ENCODE results near the gene GATA3.
A peak's percentile ranks its signal among the peaks of the same experiment; 100 is the strongest.
"Not testable (repeated sequence)": the region's sequence is repeated elsewhere in the genome, so short reads cannot be mapped to it uniquely, and the experiment has no call there.

Gene GATA3

DNA sequence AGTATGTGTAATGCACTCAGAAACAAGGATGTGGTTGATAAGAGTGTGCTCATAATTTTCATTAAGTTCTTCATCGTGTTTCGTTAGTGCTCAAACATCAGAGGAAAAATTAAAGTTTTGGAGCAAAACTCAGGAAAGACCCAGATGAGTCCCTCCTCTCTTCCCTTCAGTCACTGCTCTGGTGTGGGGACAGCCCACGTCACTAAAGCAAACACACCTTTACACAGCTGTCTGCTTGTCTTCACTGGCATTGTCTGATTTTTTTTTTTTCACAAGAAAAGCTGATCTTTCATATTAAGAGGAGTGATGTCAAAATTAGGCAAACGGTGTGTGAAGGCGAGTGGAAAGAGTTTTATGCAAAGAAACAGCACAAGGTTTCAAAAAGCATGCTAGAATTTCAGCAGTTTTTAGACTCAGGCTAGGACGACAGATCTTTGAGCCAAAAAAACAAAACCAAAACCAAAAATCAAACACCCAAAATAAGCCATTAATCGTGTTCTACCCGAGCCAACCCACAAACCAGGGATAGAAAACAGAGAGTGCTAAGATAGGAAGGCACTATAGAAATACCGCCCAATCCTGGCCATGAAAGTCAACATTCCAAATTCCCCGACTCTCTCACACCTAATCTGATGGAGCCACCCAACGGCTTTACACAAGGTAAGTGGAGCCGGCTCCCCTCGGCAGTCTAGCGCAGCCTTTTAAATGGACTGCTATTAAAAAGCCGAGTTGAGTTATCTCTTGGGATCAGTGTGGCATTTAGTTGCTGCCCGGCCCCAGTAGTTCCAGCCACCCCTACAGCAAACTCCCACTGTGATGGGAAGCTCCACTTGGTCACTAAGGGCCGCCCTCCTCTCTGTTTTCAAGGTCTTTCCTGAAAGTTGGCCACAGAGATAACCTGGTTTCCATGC is 27.9 kb upstream of the GATA3 start:
- no peaks in the 10 kb centered on the region for H3K36me3 ChIP-seq (ENCODE audit: control insufficient read depth in 5 of 5, insufficient read depth in 5 of 5, low read length in 5 of 5)
- H3K9me3 ChIP-seq (ENCODE audit: control insufficient read depth in 5 of 5, low read length in 5 of 5): no peaks in the 10 kb centered on the region
- no peak overlapping the region for H3K27ac ChIP-seq (ENCODE audit: low read depth, low read length)
- peaks cover 3 to 24% (median 16%) of the 10 kb centered on the region in 5 donors for H3K27me3 ChIP-seq (ENCODE audit: control insufficient read depth in 5 of 5, insufficient read depth in 4 of 5, low read length in 5 of 5)
- H3K4me1 ChIP-seq (ENCODE audit: control insufficient read depth in 5 of 5, insufficient read depth in 5 of 5, low read length in 5 of 5): no peaks in the 10 kb centered on the region
- H3K4me3 ChIP-seq (ENCODE audit: low read depth in 1 of 5, low read length in 5 of 5): no peak overlapping the region
- no peak overlapping the region for H3K9ac ChIP-seq (ENCODE audit: low read length in 5 of 5)

DNA sequence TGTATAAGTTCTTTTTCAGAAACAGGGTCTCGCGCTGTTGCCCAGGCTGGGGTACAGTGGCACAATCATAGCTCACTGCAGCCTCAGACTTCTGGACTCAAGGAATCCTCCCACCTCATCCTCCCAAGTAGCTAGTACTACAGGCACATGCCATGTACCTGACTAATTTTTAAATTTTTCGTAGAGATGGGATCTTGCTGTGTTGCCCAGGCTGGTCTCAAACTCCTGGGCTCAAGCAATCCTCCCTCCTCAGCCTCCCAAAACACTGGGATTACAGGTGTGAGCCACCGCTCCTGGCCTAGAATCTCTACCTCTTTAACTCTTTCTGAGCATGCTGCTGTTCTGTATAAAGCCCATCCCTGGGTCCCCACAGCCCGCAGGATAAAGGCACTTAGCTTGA is 23.3 kb upstream of the GATA3 start:
- H3K9ac ChIP-seq (ENCODE audit: low read length in 5 of 5); H3K36me3 ChIP-seq (ENCODE audit: control insufficient read depth in 5 of 5, insufficient read depth in 5 of 5, low read length in 5 of 5); H3K4me3 ChIP-seq (ENCODE audit: low read depth in 1 of 5, low read length in 5 of 5); H3K27ac ChIP-seq (ENCODE audit: low read depth, low read length); H3K9me3 ChIP-seq (ENCODE audit: control insufficient read depth in 5 of 5, low read length in 5 of 5): not testable (repeated sequence)
- H3K27me3 ChIP-seq (ENCODE audit: control insufficient read depth in 5 of 5, insufficient read depth in 4 of 5, low read length in 5 of 5): peaks cover 31 to 52% (median 43%) of the 10 kb centered on the region in 5 donors
- peaks cover 1 to 25% (median 20%) of the 10 kb centered on the region in 5 donors for H3K4me1 ChIP-seq (ENCODE audit: control insufficient read depth in 5 of 5, insufficient read depth in 5 of 5, low read length in 5 of 5)

DNA sequence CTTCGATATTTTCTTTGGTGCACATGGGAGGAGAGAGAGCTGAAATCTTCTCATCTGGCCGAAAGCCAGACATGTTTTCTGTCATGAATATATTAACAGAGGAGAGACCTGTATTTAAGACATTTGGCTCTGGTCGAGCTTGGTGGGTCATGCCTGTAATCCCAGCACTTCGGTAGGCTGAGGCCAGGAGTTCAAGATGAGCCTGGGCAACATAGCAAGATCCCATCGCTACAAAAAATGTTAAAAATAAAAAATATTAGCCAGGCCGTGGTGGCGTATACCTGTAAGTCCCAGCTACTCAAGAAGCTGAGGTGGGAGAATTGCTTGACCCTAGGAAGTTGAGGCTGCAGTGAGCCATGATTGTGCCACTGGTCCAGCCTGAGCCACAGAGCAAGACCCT is 21.9 kb upstream of the GATA3 start:
- Histone ChIP-seq H3K36me3 (ENCODE audit: control insufficient read depth in 5 of 5, insufficient read depth in 5 of 5, low read length in 5 of 5) (no peaks in the 10 kb centered on the region), H3K27me3 (ENCODE audit: control insufficient read depth in 5 of 5, insufficient read depth in 4 of 5, low read length in 5 of 5) (peaks cover 38 to 56% (median 46%) of the 10 kb centered on the region in 5 donors), H3K4me3 (ENCODE audit: low read depth in 1 of 5, low read length in 5 of 5) (no peak overlapping the region), H3K9me3 (ENCODE audit: control insufficient read depth in 5 of 5, low read length in 5 of 5) (no peaks in the 10 kb centered on the region), H3K4me1 (ENCODE audit: control insufficient read depth in 5 of 5, insufficient read depth in 5 of 5, low read length in 5 of 5) (peaks cover 1 to 28% (median 23%) of the 10 kb centered on the region in 5 donors), H3K9ac (ENCODE audit: low read length in 5 of 5) (no peak overlapping the region), H3K27ac (ENCODE audit: low read depth, low read length) (no peak overlapping the region)

DNA sequence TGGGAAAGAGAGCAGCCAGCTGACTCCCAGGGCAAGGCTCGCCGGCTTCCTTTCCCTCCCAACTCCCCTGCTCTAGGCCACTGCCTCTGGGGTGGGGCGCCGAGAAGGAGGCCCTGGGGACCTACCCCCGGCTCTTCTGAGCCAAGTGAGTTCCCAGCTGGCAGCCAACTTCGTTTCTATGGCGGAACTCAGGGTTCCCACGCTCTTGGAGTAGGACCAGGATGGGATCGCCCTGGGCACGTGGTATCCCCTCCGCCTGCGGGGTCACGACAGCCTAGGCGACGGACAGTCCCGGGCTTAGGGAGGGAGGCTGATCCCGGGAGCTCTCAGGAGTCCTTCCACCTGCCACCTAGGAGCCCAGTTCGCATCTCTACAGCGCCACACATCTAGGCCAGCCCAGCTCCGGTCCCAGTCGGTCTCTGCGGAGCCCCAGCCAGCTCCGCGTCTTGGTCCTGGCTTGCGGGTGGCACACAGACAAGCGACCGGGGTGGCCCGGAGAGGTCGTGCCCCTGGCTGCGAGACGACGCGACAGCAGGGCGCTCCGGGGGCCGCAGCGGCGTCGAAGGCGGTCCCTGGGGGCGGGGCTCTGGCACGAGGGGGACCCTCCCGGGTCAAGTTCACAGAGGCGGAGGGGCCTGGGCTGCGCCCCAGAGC is 20.5 kb upstream of the GATA3 start:
- H3K9ac ChIP-seq (ENCODE audit: low read length in 5 of 5): no peak overlapping the region
- no peak overlapping the region for H3K27ac ChIP-seq (ENCODE audit: low read depth, low read length)
- H3K9me3 ChIP-seq (ENCODE audit: control insufficient read depth in 5 of 5, low read length in 5 of 5): no peaks in the 10 kb centered on the region
- H3K27me3 ChIP-seq (ENCODE audit: control insufficient read depth in 5 of 5, insufficient read depth in 4 of 5, low read length in 5 of 5): peaks cover 49 to 66% (median 57%) of the 10 kb centered on the region in 5 donors
- no peaks in the 10 kb centered on the region for H3K36me3 ChIP-seq (ENCODE audit: control insufficient read depth in 5 of 5, insufficient read depth in 5 of 5, low read length in 5 of 5)
- H3K4me3 ChIP-seq (ENCODE audit: low read depth in 1 of 5, low read length in 5 of 5): peak overlapping the region in 4 of 5 donors; percentile 11 to 47 (median 33)
- H3K4me1 ChIP-seq (ENCODE audit: control insufficient read depth in 5 of 5, insufficient read depth in 5 of 5, low read length in 5 of 5): peaks cover 1 to 28% (median 23%) of the 10 kb centered on the region in 5 donors

DNA sequence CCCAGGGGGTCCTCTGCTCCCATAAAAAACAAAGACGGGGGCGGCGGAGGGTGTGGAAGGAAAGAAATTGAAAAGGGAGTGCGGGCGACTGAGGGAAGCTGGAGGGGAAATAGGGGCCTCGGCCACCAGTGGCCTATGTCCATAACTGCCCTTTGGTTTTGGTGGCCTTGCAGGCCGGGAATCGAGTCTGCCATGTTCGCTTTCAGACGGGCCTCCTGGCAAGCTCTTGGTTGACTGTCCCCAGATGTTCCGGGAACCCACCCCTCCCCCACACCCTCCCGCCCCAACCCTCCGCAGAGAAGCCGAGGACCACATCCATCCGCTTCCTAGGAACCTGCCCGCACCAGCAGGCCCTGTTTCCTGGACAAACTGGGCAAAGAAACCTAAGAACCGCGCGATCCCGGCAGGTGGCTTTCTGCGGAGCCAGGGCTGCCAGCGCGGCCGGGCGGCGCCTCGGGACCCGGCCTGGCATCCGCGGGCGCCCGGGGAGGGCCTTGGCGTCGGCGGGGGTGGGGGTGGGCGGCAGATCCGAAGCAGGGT is 20.0 kb upstream of the GATA3 start:
- Histone ChIP-seq H3K36me3 (ENCODE audit: control insufficient read depth in 5 of 5, insufficient read depth in 5 of 5, low read length in 5 of 5) (no peaks in the 10 kb centered on the region), H3K4me3 (ENCODE audit: low read depth in 1 of 5, low read length in 5 of 5) (peak overlapping the region in 3 of 5 donors; percentile 11 to 47 (median 44)), H3K9ac (ENCODE audit: low read length in 5 of 5) (no peak overlapping the region), H3K27ac (ENCODE audit: low read depth, low read length) (no peak overlapping the region), H3K4me1 (ENCODE audit: control insufficient read depth in 5 of 5, insufficient read depth in 5 of 5, low read length in 5 of 5) (peaks cover 1 to 28% (median 23%) of the 10 kb centered on the region in 5 donors), H3K9me3 (ENCODE audit: control insufficient read depth in 5 of 5, low read length in 5 of 5) (peaks cover 0 to 2% (median 0%) of the 10 kb centered on the region in 5 donors), H3K27me3 (ENCODE audit: control insufficient read depth in 5 of 5, insufficient read depth in 4 of 5, low read length in 5 of 5) (peaks cover 55 to 72% (median 63%) of the 10 kb centered on the region in 5 donors)

DNA sequence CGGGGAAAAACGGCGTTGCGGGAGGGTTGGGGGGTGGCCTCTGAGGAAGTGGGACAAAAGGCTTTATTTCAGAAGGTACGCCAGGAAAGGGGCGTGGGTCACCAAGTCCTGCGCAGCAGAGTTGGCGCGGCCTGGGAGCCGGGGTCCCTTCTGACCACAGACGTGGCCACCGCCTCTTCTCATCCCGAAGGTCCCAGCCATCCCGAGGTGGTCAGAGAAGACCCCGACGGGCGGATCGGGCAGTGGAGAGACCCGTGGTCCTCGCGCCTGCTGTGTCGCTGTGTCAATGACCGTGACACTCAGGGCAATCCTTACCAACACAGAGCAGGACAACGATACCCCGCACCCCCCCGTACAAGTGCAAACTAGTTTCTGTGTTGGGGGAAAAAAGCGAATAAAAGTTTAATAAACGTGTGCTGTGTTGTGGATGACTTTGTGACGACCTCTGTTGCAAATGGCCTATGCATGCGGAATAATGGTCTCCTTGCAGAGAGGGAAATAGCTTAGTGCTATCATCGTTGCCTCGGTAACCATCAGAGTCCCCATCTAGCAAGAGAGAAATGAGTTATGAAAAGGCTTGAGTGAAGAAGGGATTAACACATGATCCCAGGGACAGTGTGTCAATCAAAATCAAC is 19.4 kb upstream of the GATA3 start:
- H3K4me3 ChIP-seq (ENCODE audit: low read depth in 1 of 5, low read length in 5 of 5): peak overlapping the region in 1 of 5 donors; percentile 40

DNA sequence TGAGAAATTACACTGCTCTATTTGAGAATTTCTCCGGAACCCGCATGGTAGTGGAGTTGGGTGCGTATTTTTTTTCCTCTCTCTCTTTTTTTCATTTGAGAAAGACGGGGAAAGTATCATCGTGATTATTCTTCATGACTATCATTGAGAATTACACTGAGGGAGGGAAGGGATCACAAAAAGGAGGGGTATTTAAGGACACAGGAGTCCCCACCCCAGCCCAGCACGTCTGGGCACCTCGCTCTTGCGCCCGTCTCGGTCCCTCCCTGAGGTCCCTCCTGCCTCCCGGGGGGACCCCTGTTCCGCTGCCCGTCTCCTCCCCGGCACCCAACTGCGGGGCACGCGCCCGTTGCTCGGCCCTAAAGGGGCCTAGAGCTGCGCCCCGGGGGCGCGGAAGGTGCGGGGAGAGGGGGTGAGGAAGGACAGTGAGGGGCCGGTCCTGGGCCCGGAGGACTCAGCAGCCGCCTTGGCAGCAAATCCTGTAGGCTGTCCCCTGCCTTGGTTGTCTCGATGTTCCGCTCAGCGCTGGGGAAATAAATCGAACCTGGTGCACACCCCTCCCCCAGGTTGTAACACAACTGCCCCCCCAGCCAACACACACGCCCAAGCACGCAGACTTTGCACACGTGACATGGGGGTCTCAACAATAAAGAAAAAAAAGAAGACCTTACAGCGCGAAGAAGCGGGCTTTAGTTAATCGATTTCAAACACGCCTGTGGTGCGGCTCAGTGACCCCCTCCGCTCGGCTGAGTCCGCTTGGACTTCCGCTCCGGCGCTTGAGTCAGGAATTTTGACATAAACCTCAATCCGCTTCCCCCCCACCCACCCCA is 18.6 kb upstream of the GATA3 start:
- Histone ChIP-seq H3K36me3 (ENCODE audit: control insufficient read depth in 5 of 5, insufficient read depth in 5 of 5, low read length in 5 of 5) (no peaks in the 10 kb centered on the region), H3K9me3 (ENCODE audit: control insufficient read depth in 5 of 5, low read length in 5 of 5) (peaks cover 0 to 2% (median 0%) of the 10 kb centered on the region in 5 donors), H3K4me3 (ENCODE audit: low read depth in 1 of 5, low read length in 5 of 5) (no peak overlapping the region), H3K9ac (ENCODE audit: low read length in 5 of 5) (no peak overlapping the region), H3K27me3 (ENCODE audit: control insufficient read depth in 5 of 5, insufficient read depth in 4 of 5, low read length in 5 of 5) (peaks cover 62 to 85% (median 70%) of the 10 kb centered on the region in 5 donors), H3K27ac (ENCODE audit: low read depth, low read length) (no peak overlapping the region), H3K4me1 (ENCODE audit: control insufficient read depth in 5 of 5, insufficient read depth in 5 of 5, low read length in 5 of 5) (peaks cover 1 to 28% (median 23%) of the 10 kb centered on the region in 5 donors)

More for the DNA sequence above, 19.4 kb upstream of the GATA3 start:
- Histone ChIP-seq H3K9me3 (ENCODE audit: control insufficient read depth in 5 of 5, low read length in 5 of 5) (peaks cover 0 to 2% (median 0%) of the 10 kb centered on the region in 5 donors), H3K27me3 (ENCODE audit: control insufficient read depth in 5 of 5, insufficient read depth in 4 of 5, low read length in 5 of 5) (peaks cover 59 to 77% (median 67%) of the 10 kb centered on the region in 5 donors), H3K36me3 (ENCODE audit: control insufficient read depth in 5 of 5, insufficient read depth in 5 of 5, low read length in 5 of 5) (no peaks in the 10 kb centered on the region), H3K9ac (ENCODE audit: low read length in 5 of 5) (no peak overlapping the region), H3K4me1 (ENCODE audit: control insufficient read depth in 5 of 5, insufficient read depth in 5 of 5, low read length in 5 of 5) (peaks cover 1 to 28% (median 23%) of the 10 kb centered on the region in 5 donors), H3K27ac (ENCODE audit: low read depth, low read length) (no peak overlapping the region)

DNA sequence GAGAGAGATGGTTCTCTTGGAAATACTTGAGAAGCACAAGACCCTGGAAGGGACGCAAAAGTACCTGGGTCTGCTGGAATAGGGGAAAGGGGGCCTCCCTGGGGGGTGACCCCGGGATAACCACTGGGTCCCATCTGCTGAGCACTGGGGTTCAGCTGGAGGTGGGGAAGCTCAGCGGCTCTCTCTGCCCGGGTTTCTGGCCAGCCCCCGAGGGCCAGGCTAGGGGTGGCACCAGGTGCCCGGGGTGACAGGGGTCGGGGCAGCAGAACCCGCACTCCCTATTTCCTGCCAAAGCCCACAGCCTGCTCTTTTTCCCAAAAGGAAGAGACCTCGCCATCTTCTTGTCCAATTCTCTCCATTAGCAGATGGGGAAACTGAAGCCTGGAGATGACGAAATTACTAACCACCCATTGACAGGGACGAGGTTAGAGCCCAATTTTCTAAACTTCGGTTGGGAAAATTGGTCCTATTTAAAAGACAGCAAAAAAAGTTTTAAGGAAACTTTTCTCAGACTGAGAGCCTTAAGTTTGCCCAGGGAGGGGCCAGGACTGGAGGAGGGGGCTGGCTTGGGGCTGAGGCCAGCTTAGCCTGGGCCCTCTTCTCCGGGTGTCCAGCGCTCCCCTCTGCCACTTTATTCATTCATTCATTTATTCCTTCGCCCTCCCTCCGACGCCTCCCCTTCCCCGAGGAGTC is 17.8 kb upstream of the GATA3 start:
- Histone ChIP-seq H3K9ac (ENCODE audit: low read length in 5 of 5) (no peak overlapping the region), H3K4me1 (ENCODE audit: control insufficient read depth in 5 of 5, insufficient read depth in 5 of 5, low read length in 5 of 5) (peaks cover 1 to 28% (median 23%) of the 10 kb centered on the region in 5 donors), H3K36me3 (ENCODE audit: control insufficient read depth in 5 of 5, insufficient read depth in 5 of 5, low read length in 5 of 5) (no peaks in the 10 kb centered on the region), H3K4me3 (ENCODE audit: low read depth in 1 of 5, low read length in 5 of 5) (no peak overlapping the region), H3K27me3 (ENCODE audit: control insufficient read depth in 5 of 5, insufficient read depth in 4 of 5, low read length in 5 of 5) (peaks cover 67 to 88% (median 72%) of the 10 kb centered on the region in 5 donors), H3K9me3 (ENCODE audit: control insufficient read depth in 5 of 5, low read length in 5 of 5) (peaks cover 0 to 2% (median 0%) of the 10 kb centered on the region in 5 donors), H3K27ac (ENCODE audit: low read depth, low read length) (no peak overlapping the region)
